Right cardiac atrium (tissue), 5 donors: ENCODE results near the gene ABCC3. TPM values are rescaled to one million over a fixed set of nuclear protein-coding genes. Genes with fewer than 3 reads are reported as not detected.

Source experiments
- ATAC-seq, 2 donors: fragments of 200-7000 bp; cut with Tn5 transposase; one replicate each; pipeline versions ENCODE4 v1.8.0 to v1.9.1; 2020; ENCODE audit warnings: moderate library complexity in 2 of 2, mild to moderate bottlenecking in 1 of 2
- DNase-seq, 3 donors: peaks; one replicate each; pipeline ENCODE4 v3.0.0-alpha.2; 2020
- H3K27ac ChIP-seq: one replicate; pipeline ENCODE4 v1.5.1; 2013; ENCODE audit warnings: mild to moderate bottlenecking, low read length, control low read depth, moderate library complexity
- H3K27me3 ChIP-seq: one replicate; pipeline ENCODE4 v1.6.1; 2013; ENCODE audit not compliant: control insufficient read depth, insufficient read depth
- H3K4me1 ChIP-seq: one replicate; pipeline ENCODE4 v1.6.1; 2013; ENCODE audit warnings: low read length; ENCODE audit not compliant: control insufficient read depth, insufficient read depth
- H3K4me3 ChIP-seq: one replicate; pipeline ENCODE4 v1.5.1; 2013; ENCODE audit warnings: low read length, control low read depth
- H3K9me3 ChIP-seq: one replicate; pipeline ENCODE4 v1.6.1; 2013; ENCODE audit warnings: low read length; ENCODE audit not compliant: control insufficient read depth
- WGBS: extraction: QIAGEN DNeasy Blood & Tissue Kit; methylation state at CpG from one replicate; pipeline ENCODE4 v1.1.7; 2013; 5-methylcytosine and 5-hydroxymethylcytosine counted together
- intact Hi-C, 4 donors: fragments of 100-400 bp; cut with DNase I; formaldehyde crosslinking; loops; one replicate each; pipeline versions ENCODE4 v1.11.0 to v1.14.0; 2022 to 2023
- polyA plus RNA-seq: library from polyadenylated mRNA; stranded (reverse); fragments of 200-250 nt; gene quantifications from one replicate; pipeline ENCODE4 v1.2.3, GENCODE V29; 2013
- total RNA-seq, 4 donors: library from RNA; stranded (reverse); fragmentation: NEBNext Ultra II Directional; extraction: Animal tissue kit (Norgen Biotek cat#: 25700); gene quantifications; one replicate each; pipeline ENCODE4 v1.2.1, GENCODE V29; 2021
- donor health status: healthy with polysubstance abuse.
- donor health status: DM: no; HTN: yes; CAD: no.
- donor health status: DM: no; HTN: no; CAD: no.
- donor health status: DM: no; HTN: yes; CAD: no; lungs with severe emphysema.
- donor health status: DM: yes; HTN: yes; CAD: no.

ABCC3 gene
- total and polyA plus RNA-seq, 5 donors, result 1.2 to 5.9 (median 2.1) TPM

DNA sequence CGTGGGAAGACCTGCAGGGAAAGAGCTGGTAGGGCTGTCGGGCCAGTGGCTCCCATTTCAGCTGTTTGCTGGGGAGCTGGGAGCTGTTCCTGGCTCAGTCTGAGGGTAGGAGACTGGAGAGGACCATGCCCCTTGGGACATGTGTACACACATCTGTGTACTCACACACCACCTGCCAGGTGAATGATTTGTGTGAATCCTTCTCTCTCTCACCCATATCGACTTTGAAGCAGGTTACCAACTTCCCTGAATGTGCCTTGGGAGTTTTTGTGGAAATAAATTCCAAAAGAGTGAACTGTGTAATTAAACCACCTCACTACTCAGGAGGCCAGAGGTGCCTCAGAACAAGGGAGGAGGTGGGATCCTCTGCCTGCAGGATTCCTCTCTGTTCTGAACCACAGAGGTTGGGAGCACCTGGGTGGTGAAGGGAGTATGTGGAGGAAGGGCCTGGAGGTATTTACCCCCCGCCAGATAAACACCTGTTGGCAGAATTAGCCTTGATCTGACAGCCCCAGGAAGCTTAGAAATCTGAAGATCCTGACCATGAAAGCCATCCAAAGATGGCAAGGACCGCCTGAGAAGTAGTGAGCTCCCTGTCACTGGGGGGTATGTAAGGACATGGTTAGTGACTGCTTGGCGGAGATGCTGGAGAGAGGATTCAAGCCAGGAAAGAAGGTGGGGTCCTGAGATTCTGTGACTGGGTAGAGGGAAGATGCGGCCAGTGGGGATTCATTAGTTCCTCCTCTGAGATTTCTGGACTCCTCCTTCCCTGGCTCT lies 3.3 kb downstream of the ABCC3 start:
- H3K4me3 ChIP-seq, result no peak overlapping the region
- H3K27ac ChIP-seq, result no peak overlapping the region
- peaks cover 12% of the 10 kb centered on the region for H3K4me1 ChIP-seq
- ATAC-seq (no peak), DNase-seq (peak in 1 of 3 donors; percentile 23)
- WGBS, result 92% methylated on average over 7 of the region's 7 CpGs
- intact Hi-C loops, result loop anchor here in 1 of 4 donors (5.0 kb wide), 1 partner anchor 49 kb away; no protein-coding TSS in a partner anchor
- no peaks in the 10 kb centered on the region for H3K27me3 ChIP-seq
- H3K9me3 ChIP-seq, result no peaks in the 10 kb centered on the region

DNA sequence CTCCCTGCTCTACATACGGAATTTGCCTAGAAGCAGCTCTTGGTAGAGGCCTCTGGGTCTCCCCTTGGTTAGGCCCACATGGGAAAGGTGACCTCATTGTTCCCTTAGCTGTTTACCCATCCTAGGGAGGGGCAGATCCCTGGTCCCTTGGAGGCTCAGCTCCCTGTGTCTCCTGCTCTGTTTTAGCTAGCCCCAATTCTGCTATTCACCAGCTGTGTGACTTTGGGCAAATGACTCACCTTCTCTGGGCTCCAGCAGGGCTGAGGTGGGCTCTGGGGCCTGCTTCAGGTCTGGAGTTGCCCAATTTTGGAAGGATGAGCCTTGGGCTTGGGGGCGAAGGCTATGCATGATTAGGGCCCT lies 3.9 kb downstream of the ABCC3 start:
- no peak overlapping the region for H3K27ac ChIP-seq

DNA sequence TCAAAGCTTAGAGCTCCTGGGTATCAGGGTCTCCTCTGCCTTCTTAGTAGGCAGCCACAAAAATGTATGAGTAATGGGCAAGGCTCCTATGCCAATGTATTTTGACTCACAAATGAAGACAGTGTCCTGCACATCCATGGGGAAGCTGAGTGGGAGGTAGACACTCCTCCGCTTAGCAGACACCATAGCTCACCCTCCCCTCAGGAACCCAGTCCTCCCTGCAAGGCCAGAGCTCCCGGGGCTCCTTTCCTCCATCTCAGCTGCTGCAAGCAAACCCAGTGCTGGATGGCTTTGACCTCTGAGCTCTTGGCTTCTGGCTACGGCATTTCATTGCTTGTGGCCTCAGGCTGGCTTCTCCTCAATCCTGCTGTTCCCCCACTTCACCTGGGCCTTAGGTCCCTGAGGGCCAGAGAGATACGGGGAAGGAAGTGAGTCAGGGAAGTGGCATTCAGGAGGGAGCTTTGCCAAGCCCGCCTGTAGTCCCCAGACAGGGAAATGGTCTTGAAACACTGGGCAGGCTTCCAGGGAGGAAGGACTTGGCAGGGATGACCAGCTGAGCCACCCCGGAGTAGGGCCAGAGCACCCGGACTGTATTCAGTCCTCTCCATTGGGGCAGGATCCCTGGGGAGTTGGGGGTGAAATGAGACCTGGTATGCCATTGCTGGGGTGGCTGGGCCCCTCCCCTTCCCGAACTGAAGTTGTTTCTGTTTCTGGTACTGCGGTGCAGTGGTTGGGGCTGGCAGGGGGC lies 4.5 kb downstream of the ABCC3 start:
- intact Hi-C loops, result loop anchor here in 1 of 4 donors (5.0 kb wide), 1 partner anchor 48 kb away; no protein-coding TSS in a partner anchor
- DNase-seq (peak; percentile 94), ATAC-seq (peak; percentile 85 to 87)
- H3K27ac ChIP-seq, result no peak overlapping the region
- no peaks in the 10 kb centered on the region for H3K27me3 ChIP-seq
- H3K9me3 ChIP-seq, result no peaks in the 10 kb centered on the region
- H3K4me3 ChIP-seq, result no peak overlapping the region
- WGBS, result 7% methylated on average over 9 of the region's 9 CpGs
- peaks cover 12% of the 10 kb centered on the region for H3K4me1 ChIP-seq

More for the DNA sequence above, 3.9 kb downstream of the ABCC3 start:
- Histone ChIP-seq H3K9me3 (no peaks in the 10 kb centered on the region), H3K27me3 (no peaks in the 10 kb centered on the region), H3K4me1 (peaks cover 12% of the 10 kb centered on the region), H3K4me3 (no peak overlapping the region)
- no peak for ATAC-seq
- peak in 1 of 3 donors; percentile 8 for DNase-seq
- 83% methylated on average over 2 of the region's 2 CpGs for WGBS
- intact Hi-C loops, result loop anchor here in 1 of 4 donors (5.0 kb wide), 1 partner anchor 49 kb away; no protein-coding TSS in a partner anchor

DNA sequence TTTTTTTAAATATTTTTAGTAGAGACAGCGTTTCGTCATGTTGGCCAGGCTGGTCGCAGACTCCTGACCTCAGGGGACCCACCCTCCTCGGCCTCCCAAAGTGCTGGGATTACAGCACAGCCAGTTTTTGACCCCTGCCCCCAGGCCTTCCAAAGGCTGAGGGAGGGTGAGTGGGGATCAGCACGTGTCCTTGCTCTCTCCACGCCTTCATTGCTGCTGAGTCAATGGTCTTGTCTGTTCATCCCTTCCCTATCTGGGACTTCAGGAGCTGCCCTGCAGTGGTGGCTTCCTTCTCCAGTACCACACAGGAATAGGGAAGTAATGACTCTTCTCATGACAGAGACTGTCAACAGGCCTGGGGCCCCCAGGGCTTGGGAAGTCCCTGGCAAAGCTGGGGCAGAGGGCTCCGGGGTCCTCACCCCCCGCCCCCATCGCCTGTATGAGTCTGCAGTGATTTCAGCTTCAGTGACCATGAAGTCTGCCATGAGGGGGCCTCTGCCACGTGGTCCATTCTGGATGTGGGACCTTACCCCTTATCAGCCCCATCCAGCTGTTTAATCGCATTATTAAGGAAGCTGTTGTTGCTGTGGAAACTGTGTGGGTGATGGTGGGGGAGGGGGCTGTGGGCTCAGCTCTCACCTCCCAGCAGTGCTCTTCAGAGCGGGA lies 6.1 kb downstream of the ABCC3 start:
- Histone ChIP-seq H3K27me3 (no peaks in the 10 kb centered on the region), H3K9me3 (no peaks in the 10 kb centered on the region), H3K4me1 (peaks cover 12% of the 10 kb centered on the region), H3K4me3 (no peak overlapping the region), H3K27ac (no peak overlapping the region)
- peak; percentile 27 to 53 for ATAC-seq
- peak; percentile 47 to 75 (median 67) for DNase-seq
- intact Hi-C loops, result no loop called here
- WGBS, result 55% methylated on average over 12 of the region's 12 CpGs

DNA sequence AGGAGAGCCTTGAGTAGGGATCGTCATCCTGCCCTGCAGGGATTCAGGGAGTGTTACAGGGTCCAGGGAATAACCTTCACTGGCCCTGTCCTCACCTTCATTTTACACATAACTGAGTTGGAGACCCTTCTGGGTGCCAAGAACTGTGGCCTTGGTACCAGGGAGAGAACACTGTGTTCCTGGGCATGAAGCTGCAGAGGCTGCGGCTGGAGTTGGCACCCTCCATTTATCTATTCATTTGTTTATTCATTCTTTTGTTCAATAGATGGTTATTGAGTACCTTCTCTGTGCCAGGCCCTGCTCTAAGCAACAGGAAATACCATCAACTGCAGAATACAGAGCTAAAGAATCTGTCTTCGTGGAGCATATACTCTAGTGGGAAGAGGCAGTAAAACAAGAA lies 6.7 kb downstream of the ABCC3 start:
- no peak for ATAC-seq
- H3K4me3 ChIP-seq, result no peak overlapping the region
- H3K27ac ChIP-seq, result no peak overlapping the region
- H3K9me3 ChIP-seq, result no peaks in the 10 kb centered on the region
- WGBS, result 62% methylated on average over 3 of the region's 3 CpGs
- no peak for DNase-seq
- H3K27me3 ChIP-seq, result no peaks in the 10 kb centered on the region
- H3K4me1 ChIP-seq, result peaks cover 12% of the 10 kb centered on the region
- intact Hi-C loops, result no loop called here

DNA sequence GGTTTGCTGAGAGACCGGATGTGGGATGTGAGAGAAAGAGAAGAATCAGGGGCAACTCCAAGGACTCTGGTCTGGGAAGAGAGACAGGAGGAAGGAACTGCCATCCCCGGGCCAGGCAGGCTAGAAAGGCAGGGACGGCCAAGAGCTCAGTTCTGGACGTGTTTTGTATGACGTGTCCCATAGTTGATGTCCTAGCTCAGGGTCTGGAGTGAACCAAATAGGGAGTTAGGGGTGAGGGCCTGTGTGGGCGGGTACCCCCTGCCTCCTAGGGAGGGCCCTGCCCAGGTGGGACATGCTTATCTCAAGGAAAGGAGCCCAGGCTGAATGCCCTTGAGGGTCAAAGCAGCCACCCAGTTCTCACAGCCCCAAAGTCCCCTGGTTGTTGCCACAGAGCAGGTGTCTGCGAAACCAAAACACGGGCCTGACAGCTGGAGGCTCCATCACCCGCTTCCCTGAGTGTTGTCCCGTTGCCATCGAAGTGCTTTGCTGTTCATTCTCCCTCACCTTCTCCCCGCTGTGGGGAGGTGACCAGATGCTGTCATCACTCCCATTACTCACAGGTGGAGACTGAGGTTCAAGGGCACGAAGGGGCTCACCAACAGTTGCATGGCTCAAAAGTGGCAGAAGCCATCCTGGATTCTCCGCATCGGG lies 7.5 kb downstream of the ABCC3 start:
- intact Hi-C loops, result no loop called here

DNA sequence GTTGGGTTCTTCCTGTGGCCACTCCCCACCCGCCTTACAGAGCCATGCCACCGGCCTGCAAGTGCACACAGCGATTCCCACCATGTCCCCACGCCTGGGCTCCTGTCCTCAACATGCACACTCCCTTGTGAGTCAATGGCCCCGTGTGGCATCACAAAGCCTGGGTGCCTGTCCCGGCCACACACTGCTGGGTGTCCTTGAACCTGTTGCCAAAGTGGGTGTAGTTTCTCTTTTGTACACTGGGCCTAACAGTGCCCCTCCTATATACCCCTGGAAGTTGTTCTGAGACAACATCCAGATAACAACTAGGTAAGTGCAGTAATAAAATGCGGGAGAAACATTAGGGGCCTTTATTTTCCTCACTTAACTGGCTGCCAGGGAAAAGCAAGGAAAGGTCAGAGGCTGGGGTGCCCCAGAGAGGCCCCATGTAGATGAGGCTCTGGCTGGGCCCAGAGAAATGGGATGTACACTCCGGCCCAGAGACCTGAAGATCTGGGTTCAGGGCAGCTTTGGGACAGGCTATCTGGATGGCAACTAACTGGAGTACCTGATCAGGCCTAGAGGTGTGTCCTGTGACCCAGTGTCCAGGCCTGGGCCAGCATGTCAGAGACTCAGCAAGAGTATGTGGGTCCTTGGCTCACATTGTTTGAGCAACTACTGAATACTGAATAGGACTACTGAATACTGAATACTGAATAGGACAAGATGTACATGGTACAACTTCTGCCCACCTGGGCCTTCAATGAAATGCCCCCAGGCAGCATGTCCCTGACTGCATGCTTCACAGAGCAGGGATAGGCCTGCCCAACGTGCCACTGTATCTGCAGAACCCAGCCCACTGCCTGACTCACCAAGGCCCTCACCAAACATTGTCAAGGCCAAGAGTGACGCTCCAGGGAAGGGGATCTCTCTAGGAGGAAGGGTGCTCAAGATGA lies 8.3 kb downstream of the ABCC3 start:
- peak in 1 of 3 donors; percentile 14 for DNase-seq

More for the DNA sequence above, 7.5 kb downstream of the ABCC3 start:
- ATAC-seq (no peak), DNase-seq (peak in 1 of 3 donors; percentile 40)
- H3K4me3 ChIP-seq, result no peak overlapping the region
- no peaks in the 10 kb centered on the region for H3K27me3 ChIP-seq
- H3K9me3 ChIP-seq, result no peaks in the 10 kb centered on the region
- 85% methylated on average over 15 of the region's 15 CpGs for WGBS
- no peak overlapping the region for H3K27ac ChIP-seq
- peaks cover 12% of the 10 kb centered on the region for H3K4me1 ChIP-seq

DNA sequence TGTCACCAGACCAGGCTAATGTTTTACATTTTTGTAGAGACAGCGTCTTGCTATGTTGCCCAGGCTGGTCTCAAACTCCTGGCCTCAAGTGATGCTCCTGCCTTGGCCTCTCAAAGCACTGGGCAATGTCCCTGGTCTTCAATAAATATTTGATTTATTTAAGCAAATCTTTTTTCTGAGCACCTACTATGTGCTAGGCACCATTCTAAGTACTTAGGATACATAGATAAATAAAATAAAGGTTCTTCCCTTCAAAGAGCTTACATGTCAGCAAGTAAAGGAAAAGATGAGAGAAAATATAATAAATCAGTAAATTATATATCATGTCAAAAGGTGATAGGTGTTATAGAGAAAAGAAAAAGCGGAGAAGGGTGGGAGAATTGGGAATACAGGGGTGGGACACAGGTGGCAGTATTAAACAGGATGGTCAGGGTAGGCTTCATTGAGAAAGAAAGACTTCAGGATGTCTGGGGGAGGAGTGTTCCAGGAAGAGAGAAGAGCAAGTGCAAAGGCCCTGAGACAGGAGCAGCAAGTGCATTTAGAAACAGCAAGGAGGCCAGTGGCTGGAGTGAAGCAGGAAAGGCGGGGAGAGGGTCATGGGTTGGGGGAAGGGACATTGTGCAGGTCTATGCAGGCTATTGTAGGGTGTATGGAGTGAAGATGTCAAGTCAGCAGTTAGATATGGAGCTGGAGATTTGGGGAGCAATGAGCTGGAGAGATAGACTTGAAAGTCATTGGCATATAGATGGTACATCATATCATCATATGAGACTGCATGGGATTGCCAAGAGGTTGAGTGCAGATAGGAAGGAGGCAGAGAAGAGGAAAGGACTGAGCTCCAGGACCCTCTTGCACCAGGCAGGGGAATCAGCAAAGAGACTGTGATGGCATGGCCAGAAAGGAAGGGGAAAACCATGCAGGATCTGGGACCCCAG lies 11.3 kb downstream of the ABCC3 start:
- 95% methylated on average over 3 of the region's 3 CpGs for WGBS

More for the DNA sequence above, 8.3 kb downstream of the ABCC3 start:
- Histone ChIP-seq H3K4me1 (peaks cover 12% of the 10 kb centered on the region), H3K9me3 (no peaks in the 10 kb centered on the region), H3K27ac (no peak overlapping the region), H3K27me3 (no peaks in the 10 kb centered on the region), H3K4me3 (no peak overlapping the region)
- intact Hi-C loops, result no loop called here
- WGBS, result 90% methylated on average over 10 of the region's 10 CpGs
- no peak for ATAC-seq

DNA sequence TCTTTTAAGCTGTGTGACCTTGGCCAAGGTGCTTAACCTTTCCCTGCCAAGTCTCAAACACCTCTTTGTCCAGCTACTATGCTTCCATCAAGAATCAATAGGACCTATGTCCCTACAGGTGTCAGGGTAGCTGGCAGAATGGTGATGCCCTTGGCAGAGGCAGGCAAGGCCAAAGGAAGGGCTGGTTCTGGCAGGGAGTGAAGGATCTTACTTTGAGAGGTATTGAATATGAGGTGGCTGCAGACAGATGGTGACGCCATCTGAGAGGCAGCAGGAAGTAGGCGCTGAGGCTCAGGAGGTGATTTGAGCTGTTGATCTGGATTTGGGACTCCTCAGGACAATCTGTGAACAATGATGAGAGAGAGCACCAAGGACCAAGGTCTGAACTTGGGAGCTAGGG lies 12.5 kb downstream of the ABCC3 start:
- ATAC-seq, result no peak
- DNase-seq, result no peak
- Histone ChIP-seq H3K9me3 (no peaks in the 10 kb centered on the region), H3K4me3 (no peak overlapping the region), H3K27ac (no peak overlapping the region), H3K27me3 (no peaks in the 10 kb centered on the region), H3K4me1 (no peaks in the 10 kb centered on the region)
- WGBS, result 67% methylated on average over 2 of the region's 2 CpGs
- intact Hi-C loops, result no loop called here

More for the DNA sequence above, 11.3 kb downstream of the ABCC3 start:
- no peak overlapping the region for H3K4me3 ChIP-seq
- ATAC-seq (no peak), DNase-seq (no peak)
- peaks cover 3% of the 10 kb centered on the region for H3K4me1 ChIP-seq
- H3K9me3 ChIP-seq, result no peaks in the 10 kb centered on the region
- no peaks in the 10 kb centered on the region for H3K27me3 ChIP-seq
- H3K27ac ChIP-seq, result no peak overlapping the region
- intact Hi-C loops, result no loop called here
